Heart left ventricle (tissue), 13 donors: ENCODE results near the gene ARID3B.
A peak's percentile ranks its signal among the peaks of the same experiment; 100 is the strongest.

ENCODE experiments used
- POLR2A ChIP-seq, 2 donors: fragments of 450-650 bp; IDR thresholded peaks; one replicate each; pipeline ENCODE4 v1.6.1; 2017; ENCODE audit warnings: antibody characterized with exemption in 2 of 2, mild to moderate bottlenecking in 2 of 2, moderate library complexity in 2 of 2
- TF ChIP-seq, protein P1 (sequence below), 12 donors: fragments of 200-600 bp; sonication (generic) in 4 of 12; IDR thresholded peaks; one replicate each; pipeline versions ENCODE4 v1.5.0 to v1.8.0; 2018 to 2022; ENCODE audit warnings: antibody characterized with exemption in 12 of 12, mild to moderate bottlenecking in 5 of 12
- donor health status: ischemic (EF 13 %, LVEDD 7.1; RV severe dilation, severe dysfunction).
- donor health status: DM: no; HTN: yes; CAD: no.
- donor health status: DM: no; HTN: no; CAD: no.
- donor health status: ischemic (EF 25% LVEDD 6.9; RV normal size, moderate dysfunction).
- donor health status: ischemic (EF 25% LVEDD 5.7; RV mildly dilated, moderate dysfunction).
- donor health status: ischemic (EF 35%, LVEDD 5.7; RV mildly dilated, moderate dysfunction).
- donor health status: nonischemic (EF 11% LVEDD 7.7; RV severe dilation, severe dysfunction).
- donor health status: DM: yes; HTN: yes; CAD: no.
- donor health status: PGD.
- donor health status: ischemic (EF 29% LVEDD 5.4; RV normal size, mild dysfunction).
- donor health status: nonischemic (EF 23%, LVEDD 6.1; RV moderate dilation, normal function).

- peak in 1 of 2 donors; percentile 53 for TF ChIP-seq POLR2A (IDR thresholded peaks at IDR 0.05)
- TF ChIP-seq, protein P1, sequence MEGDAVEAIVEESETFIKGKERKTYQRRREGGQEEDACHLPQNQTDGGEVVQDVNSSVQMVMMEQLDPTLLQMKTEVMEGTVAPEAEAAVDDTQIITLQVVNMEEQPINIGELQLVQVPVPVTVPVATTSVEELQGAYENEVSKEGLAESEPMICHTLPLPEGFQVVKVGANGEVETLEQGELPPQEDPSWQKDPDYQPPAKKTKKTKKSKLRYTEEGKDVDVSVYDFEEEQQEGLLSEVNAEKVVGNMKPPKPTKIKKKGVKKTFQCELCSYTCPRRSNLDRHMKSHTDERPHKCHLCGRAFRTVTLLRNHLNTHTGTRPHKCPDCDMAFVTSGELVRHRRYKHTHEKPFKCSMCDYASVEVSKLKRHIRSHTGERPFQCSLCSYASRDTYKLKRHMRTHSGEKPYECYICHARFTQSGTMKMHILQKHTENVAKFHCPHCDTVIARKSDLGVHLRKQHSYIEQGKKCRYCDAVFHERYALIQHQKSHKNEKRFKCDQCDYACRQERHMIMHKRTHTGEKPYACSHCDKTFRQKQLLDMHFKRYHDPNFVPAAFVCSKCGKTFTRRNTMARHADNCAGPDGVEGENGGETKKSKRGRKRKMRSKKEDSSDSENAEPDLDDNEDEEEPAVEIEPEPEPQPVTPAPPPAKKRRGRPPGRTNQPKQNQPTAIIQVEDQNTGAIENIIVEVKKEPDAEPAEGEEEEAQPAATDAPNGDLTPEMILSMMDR (IDR thresholded peaks at IDR 0.05), result no peak
Measured at GRCh38 chr15:74613953-74614743, 73.1 kb downstream of the ARID3B start.
